Measurements from ENCODE around the gene CD163.
"Not testable (repeated sequence)": the region's sequence is repeated elsewhere in the genome, so short reads cannot be mapped to it uniquely, and the experiment has no call there.

The CD163 gene

GRCh38 chr12:7448099-7448498 is 55.5 kb downstream of the CD163 start:
- DNase-seq, result no peak

- DNase-seq, result no peak
These were observed 59.0 kb downstream of the CD163 start for GRCh38 chr12:7444537-7444936.

- DNase-seq, result no peak
These were observed 59.5 kb downstream of the CD163 start, which contains the start of gene CD163L1 for GRCh38 chr12:7444076-7444475. Gene CD163L1 (minus strand): TSS chr12:7444153. CDS start chr12:7444127, 26 bp downstream.

GRCh38 chr12:7441216-7441615 is 62.4 kb downstream of the CD163 start:
- DNase-seq, result no peak

GRCh38 chr12:7439579-7440505 is 63.7 kb downstream of the CD163 start:
- DNase-seq, result no peak

GRCh38 chr12:7438291-7438995 is 65.1 kb downstream of the CD163 start:
- DNase-seq, result not testable (repeated sequence)

- DNase-seq, result not testable (repeated sequence)
These were observed 66.1 kb downstream of the CD163 start for GRCh38 chr12:7437494-7437893.

GRCh38 chr12:7434670-7435069 is 68.9 kb downstream of the CD163 start:
- DNase-seq, result no peak

- no peak for DNase-seq
These were observed 70.2 kb downstream of the CD163 start for GRCh38 chr12:7433276-7433822.

- no peak for DNase-seq
These were observed 71.4 kb downstream of the CD163 start for GRCh38 chr12:7431993-7432685.

Measured in NCI-H446 (cell line).